ENCODE results near the gene LAPTM5. TPM values are rescaled to one million over a fixed set of nuclear protein-coding genes. Genes with fewer than 3 reads are reported as not detected.
"Not testable (repeated sequence)": the region's sequence is repeated elsewhere in the genome, so short reads cannot be mapped to it uniquely, and the experiment has no call there.

The LAPTM5 gene
- total and polyA plus RNA-seq, 2 donors = 20.4 to 99.9 TPM

GRCh38 chr1:30773722-30774358, 16.3 kb upstream of the LAPTM5 start:
- Histone ChIP-seq H3K4me3 (ENCODE audit: low read depth, low read length) (no peak overlapping the region), H3K4me1 (ENCODE audit: insufficient read depth) (no peaks in the 10 kb centered on the region), H3K27ac (ENCODE audit: low read depth) (no peak overlapping the region), H3K36me3 (ENCODE audit: insufficient read depth) (no peaks in the 10 kb centered on the region)
- no peak for DNase-seq (ENCODE audit: extremely low spot score)
- 76% methylated on average over 7 of the region's 7 CpGs for WGBS

DNA sequence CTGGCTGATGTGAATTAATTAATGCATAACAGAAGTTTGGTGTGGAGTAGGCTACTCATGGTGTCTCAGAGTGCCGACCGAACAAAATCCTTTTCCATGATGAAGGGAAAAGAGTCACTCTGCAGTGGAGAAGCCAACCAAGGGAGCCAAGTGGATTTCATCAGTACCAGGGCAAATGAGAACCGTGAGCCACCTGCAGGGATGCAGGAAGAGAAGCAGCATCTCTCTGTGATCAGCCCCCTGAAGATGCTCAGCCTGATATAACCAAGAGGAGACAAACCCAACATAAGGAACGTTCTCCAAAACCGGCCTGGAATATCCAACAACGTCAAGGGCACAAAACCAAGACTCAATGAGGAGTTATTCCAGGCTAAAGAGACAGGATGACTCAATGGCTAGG, 13.4 kb upstream of the LAPTM5 start:
- no peak for DNase-seq (ENCODE audit: extremely low spot score)
- 87% methylated on average over 6 of the region's 6 CpGs for WGBS
- Histone ChIP-seq H3K4me3 (ENCODE audit: low read depth, low read length) (no peak overlapping the region), H3K27ac (ENCODE audit: low read depth) (no peak overlapping the region), H3K4me1 (ENCODE audit: insufficient read depth) (no peaks in the 10 kb centered on the region), H3K36me3 (ENCODE audit: insufficient read depth) (no peaks in the 10 kb centered on the region)

DNA sequence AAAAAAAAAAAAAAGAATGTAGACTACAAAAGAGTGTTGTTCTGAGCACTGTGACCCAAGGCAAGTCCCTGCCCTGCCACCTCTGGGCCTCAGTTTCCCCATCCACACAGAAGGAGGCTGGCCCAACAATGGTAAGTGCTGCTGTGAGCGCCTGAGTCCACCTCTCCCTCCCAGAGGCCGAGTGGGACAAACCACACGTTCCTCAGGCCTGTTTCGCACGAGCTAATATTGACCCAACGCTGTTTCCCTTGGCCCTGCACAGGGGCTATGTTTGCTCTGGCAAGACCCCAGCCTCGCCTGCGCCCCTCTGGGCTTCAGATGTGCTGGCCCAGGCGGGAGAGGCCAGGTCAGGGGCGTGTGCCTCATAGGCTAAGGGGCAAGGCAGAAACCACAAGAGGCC, 12.6 kb upstream of the LAPTM5 start:
- no peaks in the 10 kb centered on the region for H3K36me3 ChIP-seq (ENCODE audit: insufficient read depth)
- no peak overlapping the region for H3K27ac ChIP-seq (ENCODE audit: low read depth)
- no peaks in the 10 kb centered on the region for H3K4me1 ChIP-seq (ENCODE audit: insufficient read depth)
- WGBS = 91% methylated on average over 10 of the region's 10 CpGs
- H3K4me3 ChIP-seq (ENCODE audit: low read depth, low read length) = no peak overlapping the region
- DNase-seq (ENCODE audit: extremely low spot score) = no peak

DNA sequence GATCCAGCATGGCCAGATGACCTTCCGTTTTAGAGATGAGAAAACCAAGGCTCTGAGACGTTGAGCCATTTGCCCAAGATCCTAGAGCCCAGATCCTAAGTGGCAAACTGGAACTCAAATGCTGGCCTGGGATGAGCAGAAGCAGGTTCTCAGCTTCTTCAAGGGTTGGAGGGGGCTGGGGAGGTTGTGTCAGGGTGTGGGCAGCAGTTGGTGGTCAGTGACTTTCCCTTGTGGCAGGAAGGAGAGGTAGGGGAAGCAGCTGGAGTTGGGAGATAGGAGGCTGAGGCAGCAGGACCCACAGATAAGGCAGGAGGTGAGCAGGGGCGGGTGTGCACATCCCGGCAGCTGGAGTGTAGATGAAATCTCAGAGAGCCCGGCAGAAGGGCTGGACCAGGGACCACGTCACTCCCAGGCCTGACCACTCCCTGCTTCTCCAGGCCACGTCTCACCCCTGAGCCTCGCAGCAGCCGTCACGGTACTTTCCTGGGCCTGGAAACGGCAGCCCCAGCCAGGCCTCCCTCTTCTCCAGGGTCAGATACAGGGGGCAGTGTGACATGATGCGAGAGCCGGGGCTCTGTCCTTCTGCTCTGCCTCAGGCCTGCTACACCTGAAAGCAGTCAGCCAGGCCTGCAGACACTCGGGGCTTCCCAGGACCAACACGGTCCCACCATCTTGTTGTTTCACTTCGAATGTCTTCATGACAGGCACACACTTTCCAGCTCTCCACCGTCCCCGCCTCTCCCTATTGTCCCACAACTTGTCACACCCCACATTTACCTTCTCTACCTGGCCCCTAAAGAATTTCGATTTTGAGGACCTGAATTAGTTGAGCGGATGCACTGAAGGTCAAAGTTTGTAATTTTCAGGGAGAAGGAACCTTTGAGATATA, 11.5 kb upstream of the LAPTM5 start:
- no peak overlapping the region for H3K4me3 ChIP-seq (ENCODE audit: low read depth, low read length)
- no peaks in the 10 kb centered on the region for H3K4me1 ChIP-seq (ENCODE audit: insufficient read depth)
- H3K36me3 ChIP-seq (ENCODE audit: insufficient read depth) = no peaks in the 10 kb centered on the region
- 71% methylated on average over 20 of the region's 20 CpGs for WGBS
- DNase-seq (ENCODE audit: extremely low spot score) = no peak
- no peak overlapping the region for H3K27ac ChIP-seq (ENCODE audit: low read depth)

DNA sequence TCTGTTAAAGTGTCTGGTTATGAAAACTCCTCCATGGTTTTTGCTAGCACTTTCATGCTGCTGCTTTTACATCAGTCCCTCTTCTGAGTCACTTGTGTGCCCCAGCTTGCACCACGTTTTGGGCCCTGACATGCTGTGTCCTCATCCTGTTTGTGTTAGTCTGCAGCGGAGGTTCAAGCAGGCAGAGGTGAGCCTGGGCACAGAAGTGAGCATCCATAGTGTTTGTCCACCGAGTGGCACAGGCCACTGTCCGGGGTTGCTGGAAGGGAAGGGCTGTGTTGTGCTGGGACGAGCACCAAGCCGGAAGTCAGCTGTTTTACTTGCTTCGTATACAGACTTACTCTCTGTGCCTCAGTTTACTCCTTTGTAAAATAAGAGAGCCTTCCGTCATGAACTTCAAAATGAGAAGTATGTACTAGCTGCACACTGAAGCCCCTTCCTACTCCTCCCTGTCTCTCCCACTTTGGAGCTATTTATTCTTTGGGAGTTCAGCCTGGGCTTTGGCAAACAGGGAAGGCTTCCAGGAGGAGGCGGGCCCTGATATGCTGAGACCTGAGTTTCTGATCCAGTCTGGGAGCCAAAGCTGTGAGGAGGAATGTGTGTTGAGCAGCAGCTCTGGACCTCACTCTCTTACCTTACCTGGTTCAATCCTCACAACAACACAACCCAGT, 10.7 kb upstream of the LAPTM5 start:
- DNase-seq (ENCODE audit: extremely low spot score) = no peak
- Histone ChIP-seq H3K36me3 (ENCODE audit: insufficient read depth) (no peaks in the 10 kb centered on the region), H3K27ac (ENCODE audit: low read depth) (no peak overlapping the region), H3K4me3 (ENCODE audit: low read depth, low read length) (no peak overlapping the region), H3K4me1 (ENCODE audit: insufficient read depth) (no peaks in the 10 kb centered on the region)
- WGBS = 86% methylated on average over 9 of the region's 9 CpGs

DNA sequence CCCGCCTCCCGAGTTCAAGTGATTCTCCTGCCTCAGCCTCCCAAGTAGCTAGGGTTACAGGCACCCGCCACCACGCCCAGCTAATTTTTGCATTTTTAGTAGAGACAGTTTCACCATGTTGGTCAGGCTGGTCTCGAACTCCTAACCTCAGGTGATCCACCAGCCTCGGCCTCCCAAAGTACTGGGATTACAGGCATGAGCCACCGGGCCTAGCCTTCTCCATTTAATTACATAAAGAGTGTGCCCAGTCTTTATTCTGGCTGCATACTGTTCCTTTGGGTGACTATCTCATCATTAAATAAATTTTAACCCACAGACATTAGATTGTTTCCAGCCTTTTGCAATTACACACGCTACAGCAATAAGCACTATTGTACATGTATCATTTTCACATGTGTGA, 9.4 kb upstream of the LAPTM5 start:
- H3K4me3 ChIP-seq (ENCODE audit: low read depth, low read length); H3K27ac ChIP-seq (ENCODE audit: low read depth); H3K36me3 ChIP-seq (ENCODE audit: insufficient read depth); DNase-seq (ENCODE audit: extremely low spot score); H3K4me1 ChIP-seq (ENCODE audit: insufficient read depth): not testable (repeated sequence)
- WGBS = 96% methylated on average over 8 of the region's 8 CpGs

DNA sequence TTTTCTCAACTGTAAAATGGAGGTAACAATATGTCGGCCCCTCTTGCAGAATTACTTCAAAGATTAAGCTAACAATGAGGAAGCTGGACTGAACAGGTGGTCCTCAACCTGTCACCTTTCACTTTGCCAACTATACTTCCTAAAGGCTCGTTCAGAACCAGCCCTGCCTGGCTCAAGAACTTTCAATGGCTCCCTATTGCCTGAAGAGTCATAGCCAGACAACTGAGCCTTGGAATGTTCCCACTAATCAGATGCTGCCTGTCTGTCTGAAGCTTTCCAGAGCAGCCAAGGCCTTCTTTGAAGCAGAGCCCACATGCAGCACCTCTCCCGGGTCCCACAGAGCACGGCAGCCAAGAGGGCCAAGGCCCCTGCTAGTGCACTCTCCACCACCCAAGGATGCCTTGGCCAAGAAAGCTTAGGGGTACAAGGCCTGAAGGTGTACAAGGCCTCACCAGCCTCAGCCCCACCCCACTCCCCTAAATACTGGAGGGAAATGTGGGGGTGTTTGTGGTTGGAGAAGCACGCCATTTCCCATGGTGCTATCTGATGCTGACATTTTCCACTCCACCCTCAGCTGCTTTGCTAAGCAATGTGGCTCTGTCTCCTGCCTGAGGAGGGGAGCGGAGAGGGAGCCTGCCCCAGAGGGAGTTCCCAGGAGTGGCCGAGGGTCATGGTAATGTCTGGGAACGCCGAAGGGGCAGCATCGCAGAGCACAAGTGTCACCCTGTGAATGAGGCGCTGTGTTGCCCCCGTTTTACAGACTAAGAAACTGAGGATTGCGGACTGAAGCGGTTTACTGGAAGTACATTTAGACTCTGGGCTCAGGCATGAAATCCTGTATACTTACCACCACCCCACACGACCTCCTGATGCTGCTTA, 8.2 kb upstream of the LAPTM5 start:
- WGBS = 83% methylated on average over 15 of the region's 15 CpGs
- no peak overlapping the region for H3K27ac ChIP-seq (ENCODE audit: low read depth)
- no peaks in the 10 kb centered on the region for H3K4me1 ChIP-seq (ENCODE audit: insufficient read depth)
- H3K36me3 ChIP-seq (ENCODE audit: insufficient read depth) = no peaks in the 10 kb centered on the region
- DNase-seq (ENCODE audit: extremely low spot score) = no peak
- H3K4me3 ChIP-seq (ENCODE audit: low read depth, low read length) = no peak overlapping the region

DNA sequence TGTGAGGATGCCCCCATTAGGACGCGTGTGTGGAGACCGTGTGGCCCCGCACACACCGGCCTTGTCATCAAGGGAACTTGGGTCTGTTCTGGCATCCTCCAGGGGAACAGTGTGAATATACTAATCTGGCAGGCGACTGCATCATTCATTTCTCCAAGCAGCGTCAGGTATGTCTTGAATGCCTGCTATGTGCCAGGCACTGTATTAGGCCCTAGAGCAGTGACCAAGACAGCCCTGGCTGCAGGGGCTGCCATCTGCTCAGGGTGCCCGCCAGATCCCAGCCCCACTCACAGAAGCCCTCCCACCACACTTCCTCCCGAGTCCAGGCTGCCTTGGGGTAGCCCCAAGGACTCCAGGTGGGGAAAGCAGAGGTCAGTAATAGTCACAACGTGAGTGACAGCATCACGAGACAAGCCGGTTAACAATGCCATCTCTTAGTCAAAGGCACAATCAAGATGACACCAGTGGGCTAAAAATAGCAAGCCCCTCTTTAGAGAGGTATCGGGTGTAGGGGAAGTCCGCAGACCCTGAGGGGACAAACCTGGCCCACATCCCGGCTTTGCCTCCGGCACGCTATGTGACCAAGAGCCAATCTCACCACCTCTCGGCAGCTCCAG, 7.5 kb upstream of the LAPTM5 start:
- H3K4me3 ChIP-seq (ENCODE audit: low read depth, low read length) = no peak overlapping the region
- H3K4me1 ChIP-seq (ENCODE audit: insufficient read depth) = no peaks in the 10 kb centered on the region
- 91% methylated on average over 18 of the region's 18 CpGs for WGBS
- DNase-seq (ENCODE audit: extremely low spot score) = no peak
- no peaks in the 10 kb centered on the region for H3K36me3 ChIP-seq (ENCODE audit: insufficient read depth)
- no peak overlapping the region for H3K27ac ChIP-seq (ENCODE audit: low read depth)

- Histone ChIP-seq H3K4me1 (ENCODE audit: insufficient read depth) (no peaks in the 10 kb centered on the region), H3K36me3 (ENCODE audit: insufficient read depth) (no peaks in the 10 kb centered on the region)
- 94% methylated on average over 5 of the region's 5 CpGs for WGBS
Observed at GRCh38 chr1:30764396-30764795, 6.8 kb upstream of the LAPTM5 start.

DNA sequence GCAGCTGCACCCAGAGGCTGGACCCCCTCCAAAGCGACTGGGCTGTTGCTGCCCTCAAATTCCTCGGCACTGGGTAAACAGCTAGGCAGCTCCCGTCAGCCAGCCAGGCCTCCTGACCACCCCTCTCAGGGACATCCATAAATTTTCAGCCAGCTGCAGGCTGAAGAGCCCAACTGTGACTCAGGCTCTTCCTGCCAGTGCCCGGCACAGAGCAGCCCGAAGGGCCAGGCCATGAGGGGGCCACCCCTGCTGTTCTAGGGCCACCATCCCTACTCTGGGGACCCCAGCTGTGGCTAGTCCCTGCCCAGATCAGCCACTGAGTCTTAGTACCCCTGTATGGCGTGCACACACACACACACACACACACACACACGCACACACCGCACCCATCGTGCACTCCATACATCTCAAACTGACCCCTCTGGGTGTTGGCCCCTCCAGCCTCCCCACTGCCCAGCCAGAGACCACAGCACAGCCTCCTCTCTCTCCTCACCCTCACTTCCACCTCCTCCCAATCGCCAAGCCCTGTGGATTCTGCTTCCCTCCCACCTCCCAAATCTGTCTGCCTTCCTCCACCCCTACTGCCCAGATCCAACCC, 6.2 kb upstream of the LAPTM5 start:
- H3K36me3 ChIP-seq (ENCODE audit: insufficient read depth) = no peaks in the 10 kb centered on the region
- no peak overlapping the region for H3K27ac ChIP-seq (ENCODE audit: low read depth)
- 65% methylated on average over 10 of the region's 10 CpGs for WGBS
- no peak for DNase-seq (ENCODE audit: extremely low spot score)
- no peak overlapping the region for H3K4me3 ChIP-seq (ENCODE audit: low read depth, low read length)
- H3K4me1 ChIP-seq (ENCODE audit: insufficient read depth) = no peaks in the 10 kb centered on the region

More at GRCh38 chr1:30764396-30764795, 6.8 kb upstream of the LAPTM5 start:
- no peak overlapping the region for H3K27ac ChIP-seq (ENCODE audit: low read depth)
- H3K4me3 ChIP-seq (ENCODE audit: low read depth, low read length) = no peak overlapping the region
- no peak for DNase-seq (ENCODE audit: extremely low spot score)

DNA sequence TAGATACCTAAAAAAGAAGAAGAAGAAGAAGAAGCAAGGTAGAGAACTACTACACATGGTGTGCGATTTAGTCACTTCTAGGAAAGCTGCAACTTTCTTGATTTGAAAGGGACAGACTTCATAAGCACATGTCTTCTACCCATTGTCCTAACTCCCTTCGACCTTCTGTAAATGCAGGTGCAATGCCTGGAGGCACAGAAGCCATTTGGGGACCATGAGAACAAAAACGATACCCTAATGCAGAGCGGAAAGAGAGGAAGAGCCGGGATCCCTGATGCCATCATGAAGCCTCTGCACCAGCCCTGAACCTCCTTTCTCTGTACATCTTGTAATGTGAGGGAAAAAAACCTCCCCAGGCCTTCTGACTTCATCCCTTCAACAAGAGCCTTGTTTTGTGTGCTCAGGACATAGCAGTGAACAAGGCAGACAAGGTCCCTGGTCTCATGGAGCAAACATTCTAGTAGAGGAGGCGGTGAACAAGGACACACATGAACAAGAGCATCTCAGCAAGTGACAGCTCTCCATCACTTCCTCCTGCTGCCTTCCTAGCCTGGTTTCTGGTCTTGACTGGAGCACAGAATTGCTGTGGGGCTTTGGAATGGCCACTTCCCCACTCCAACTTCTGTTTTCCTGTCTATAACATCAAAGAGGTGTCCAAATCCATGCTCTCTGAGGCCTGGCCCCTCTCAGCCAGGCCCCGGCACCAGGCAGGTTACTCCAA, 5.5 kb upstream of the LAPTM5 start:
- Histone ChIP-seq H3K36me3 (ENCODE audit: insufficient read depth) (no peaks in the 10 kb centered on the region), H3K4me3 (ENCODE audit: low read depth, low read length) (no peak overlapping the region), H3K27ac (ENCODE audit: low read depth) (no peak overlapping the region), H3K4me1 (ENCODE audit: insufficient read depth) (no peaks in the 10 kb centered on the region)
- WGBS = 87% methylated on average over 7 of the region's 7 CpGs
- DNase-seq (ENCODE audit: extremely low spot score) = no peak
